NT2/D1 (cell line): ENCODE results near the gene HCFC1R1.

Experiments used
- DNase-seq: peaks from one replicate; pipeline ENCODE4 v3.0.0-alpha.2; 2011; ENCODE audit warnings: low read depth, low spot score
- H3K27me3 ChIP-seq: 2 replicates; pipeline ENCODE4 v1.6.0; 2011; ENCODE audit warnings: mild to moderate bottlenecking; ENCODE audit not compliant: insufficient read length, insufficient read depth
- H3K36me3 ChIP-seq: 2 replicates; pipeline ENCODE4 v1.6.1; 2011; ENCODE audit warnings: mild to moderate bottlenecking, low read length, mixed read lengths; ENCODE audit not compliant: insufficient read depth, insufficient read length
- H3K4me1 ChIP-seq: 2 replicates; pipeline ENCODE4 v1.5.1; 2011; ENCODE audit not compliant: insufficient read depth, insufficient read length
- H3K4me3 ChIP-seq: 2 replicates; pipeline ENCODE4 v1.5.1; 2011; ENCODE audit warnings: low read depth; ENCODE audit not compliant: insufficient read length
- H3K9ac ChIP-seq: 2 replicates; pipeline ENCODE4 v1.6.0; 2011; ENCODE audit warnings: low read depth; ENCODE audit not compliant: insufficient read length
- H3K9me3 ChIP-seq: 2 replicates; pipeline ENCODE4 v1.5.1; 2011; ENCODE audit warnings: mild to moderate bottlenecking, low read length; ENCODE audit not compliant: insufficient read depth
- SUZ12 ChIP-seq: IDR thresholded peaks from 2 replicates; pipeline ENCODE4 v1.6.1; 2011; ENCODE audit not compliant: insufficient read length, insufficient read depth; ENCODE audit errors: extremely low read depth
- YY1 ChIP-seq: IDR thresholded peaks from 2 replicates; pipeline ENCODE4 v1.6.1; 2011; ENCODE audit not compliant: insufficient read length, insufficient read depth
- ZNF274 ChIP-seq: IDR thresholded peaks from 2 replicates; pipeline ENCODE4 v1.6.1; 2011; ENCODE audit warnings: mild to moderate bottlenecking, low read depth, low read length

Gene HCFC1R1

DNA sequence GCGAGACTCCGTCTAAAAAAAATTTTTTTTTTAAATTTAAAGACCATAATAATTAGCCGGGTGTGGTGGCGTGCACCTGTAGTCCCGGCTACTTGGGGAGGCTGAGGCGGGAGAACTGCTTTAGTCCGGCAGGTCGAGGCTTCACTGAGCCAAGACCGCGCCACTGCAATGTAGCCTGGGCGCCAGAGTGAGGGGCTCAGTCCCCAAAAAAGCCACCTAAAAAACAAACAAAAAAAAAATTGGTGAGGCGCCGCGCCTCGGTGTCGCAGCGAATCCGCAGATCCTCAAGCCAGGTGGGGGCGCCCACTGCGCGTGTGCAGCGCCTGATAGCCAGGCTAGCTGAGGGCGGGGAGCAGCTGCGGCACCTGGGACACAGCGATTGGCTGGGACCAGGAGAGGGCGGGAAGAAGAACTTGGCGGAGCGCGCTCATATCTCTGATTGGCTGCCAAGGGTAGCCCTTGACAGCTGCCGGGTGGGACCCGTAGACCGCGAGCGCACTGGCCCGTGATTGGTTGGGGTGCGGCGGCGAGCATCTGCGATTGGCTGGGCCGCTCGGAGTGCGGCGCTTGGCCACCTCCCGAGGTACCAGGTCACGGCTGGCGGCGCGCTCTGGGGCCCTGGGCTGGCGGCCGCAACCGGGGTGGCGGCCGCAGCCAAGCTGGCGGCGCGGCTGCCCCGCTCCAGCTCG, 20.0 kb downstream of the HCFC1R1 start:
- H3K27me3 ChIP-seq: peaks cover 13% of the 10 kb centered on the region
- H3K4me3 ChIP-seq: no peak overlapping the region
- H3K36me3 ChIP-seq: no peaks in the 10 kb centered on the region
- no peaks in the 10 kb centered on the region for H3K9me3 ChIP-seq
- peaks cover 34% of the 10 kb centered on the region for H3K4me1 ChIP-seq
- peak; percentile 100 for DNase-seq
- no peak overlapping the region for H3K9ac ChIP-seq
- TF ChIP-seq YY1 (no peak), SUZ12 (no peak)

GRCh38 chr16:3001316-3001715, 22.4 kb downstream of the HCFC1R1 start:
- H3K4me3 ChIP-seq: no peak overlapping the region
- H3K9ac ChIP-seq: no peak overlapping the region

DNA sequence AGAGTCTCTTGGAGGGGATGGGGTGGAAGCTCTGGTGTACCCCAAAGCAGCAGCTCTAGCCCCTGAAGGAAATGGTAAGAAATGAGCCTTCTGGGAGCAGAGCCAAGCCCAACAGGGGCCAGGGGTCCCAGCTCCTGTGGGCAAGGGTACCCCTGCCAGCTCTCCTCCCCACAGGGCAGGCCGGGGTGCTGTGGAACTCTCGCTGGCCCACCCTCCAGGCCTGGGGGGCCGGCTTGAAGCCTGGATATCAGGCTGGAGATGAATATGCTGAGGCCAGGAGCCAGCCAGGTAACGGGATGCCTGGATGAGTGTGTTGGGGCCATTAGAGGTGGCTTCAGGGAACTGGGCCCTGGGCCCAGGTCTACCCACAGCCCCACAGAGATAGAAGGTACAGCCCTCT, 23.2 kb downstream of the HCFC1R1 start:
- no peak for TF ChIP-seq ZNF274
- TF ChIP-seq YY1: no peak
- TF ChIP-seq SUZ12: no peak
- Histone ChIP-seq H3K4me3 (no peak overlapping the region), H3K9ac (no peak overlapping the region), H3K4me1 (peaks cover 29% of the 10 kb centered on the region), H3K36me3 (no peaks in the 10 kb centered on the region), H3K9me3 (no peaks in the 10 kb centered on the region), H3K27me3 (no peaks in the 10 kb centered on the region)
- DNase-seq: no peak

More at GRCh38 chr16:3001316-3001715, 22.4 kb downstream of the HCFC1R1 start:
- peaks cover 34% of the 10 kb centered on the region for H3K4me1 ChIP-seq
- H3K36me3 ChIP-seq: no peaks in the 10 kb centered on the region
- DNase-seq: no peak
- TF ChIP-seq SUZ12 (no peak), YY1 (no peak), ZNF274 (no peak)
- H3K9me3 ChIP-seq: no peaks in the 10 kb centered on the region
- H3K27me3 ChIP-seq: no peaks in the 10 kb centered on the region

DNA sequence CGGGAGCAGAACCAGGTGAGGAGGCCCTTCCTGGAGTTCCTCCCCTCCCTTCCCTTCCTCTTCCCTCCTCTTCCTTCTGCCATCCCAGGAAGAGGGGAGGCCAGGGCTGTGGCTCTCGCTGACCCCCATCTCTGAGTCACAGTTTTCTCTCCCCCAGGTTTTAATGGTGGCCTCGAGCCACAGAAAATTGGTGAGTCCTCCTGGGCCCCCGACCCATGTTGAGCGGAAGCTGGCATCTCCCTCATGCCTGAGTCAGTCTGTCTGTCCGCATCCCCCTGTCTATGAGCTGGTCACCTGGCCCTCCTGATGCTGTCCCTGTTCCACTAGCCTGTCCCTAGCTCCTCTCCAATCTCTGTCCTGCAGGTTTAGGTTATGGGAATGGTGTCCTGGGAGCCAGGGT, 23.8 kb downstream of the HCFC1R1 start:
- DNase-seq: no peak
- Histone ChIP-seq H3K9ac (no peak overlapping the region), H3K27me3 (no peaks in the 10 kb centered on the region)

DNA sequence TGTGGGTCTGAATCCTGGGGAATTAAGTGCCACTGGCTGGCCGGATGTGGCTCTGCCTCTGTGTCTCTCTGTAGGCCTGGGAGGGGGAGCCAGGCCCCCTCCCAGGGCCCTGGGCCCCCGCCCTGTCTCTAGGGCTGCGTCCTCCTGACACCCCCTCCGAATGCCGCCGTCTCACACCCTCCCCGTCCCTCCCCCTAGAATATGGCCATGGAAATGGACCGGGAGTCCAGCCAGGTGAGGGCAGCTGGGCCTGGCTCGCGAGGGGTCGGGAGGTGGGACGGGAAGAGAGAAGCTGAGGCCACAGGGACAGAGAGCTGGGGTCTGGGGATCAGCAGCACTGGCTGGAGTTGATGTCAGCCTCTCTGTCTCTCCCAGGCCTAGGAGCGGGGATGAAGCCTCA, 27.4 kb downstream of the HCFC1R1 start:
- H3K9ac ChIP-seq: peak overlapping the region; percentile 38
- no peak for DNase-seq
- no peaks in the 10 kb centered on the region for H3K36me3 ChIP-seq
- TF ChIP-seq YY1 (no peak), SUZ12 (no peak), ZNF274 (no peak)
- H3K4me1 ChIP-seq: peaks cover 27% of the 10 kb centered on the region
- H3K27me3 ChIP-seq: peaks cover 3% of the 10 kb centered on the region
- H3K9me3 ChIP-seq: no peaks in the 10 kb centered on the region
- no peak overlapping the region for H3K4me3 ChIP-seq

More for the DNA sequence above, 23.8 kb downstream of the HCFC1R1 start:
- Histone ChIP-seq H3K36me3 (no peaks in the 10 kb centered on the region), H3K4me3 (no peak overlapping the region), H3K4me1 (peaks cover 29% of the 10 kb centered on the region), H3K9me3 (no peaks in the 10 kb centered on the region)
- TF ChIP-seq ZNF274 (no peak), YY1 (no peak), SUZ12 (no peak)

GRCh38 chr16:2992383-2993081, 31.2 kb downstream of the HCFC1R1 start:
- no peak for TF ChIP-seq SUZ12
- TF ChIP-seq YY1: no peak
- TF ChIP-seq ZNF274: no peak

GRCh38 chr16:2991566-2992261, 32.0 kb downstream of the HCFC1R1 start:
- peaks cover 3% of the 10 kb centered on the region for H3K27me3 ChIP-seq
- no peak for TF ChIP-seq ZNF274
- no peak for TF ChIP-seq YY1
- TF ChIP-seq SUZ12: no peak
- DNase-seq: no peak
- no peak overlapping the region for H3K9ac ChIP-seq
- H3K4me3 ChIP-seq: no peak overlapping the region
- H3K9me3 ChIP-seq: no peaks in the 10 kb centered on the region
- H3K4me1 ChIP-seq: peaks cover 32% of the 10 kb centered on the region
- H3K36me3 ChIP-seq: no peaks in the 10 kb centered on the region

More at GRCh38 chr16:2992383-2993081, 31.2 kb downstream of the HCFC1R1 start:
- Histone ChIP-seq H3K36me3 (no peaks in the 10 kb centered on the region), H3K27me3 (peaks cover 3% of the 10 kb centered on the region), H3K4me3 (no peak overlapping the region), H3K4me1 (peaks cover 33% of the 10 kb centered on the region), H3K9ac (no peak overlapping the region), H3K9me3 (no peaks in the 10 kb centered on the region)
- no peak for DNase-seq
